LNCAP (cell line): ENCODE results near the gene FXYD2.
A peak's percentile ranks its signal among the peaks of the same experiment; 100 is the strongest.

ENCODE experiments used
- TF ChIP-seq, protein P1 (sequence below): fragments of 450-650 bp; IDR thresholded peaks from 2 replicates; pipeline ENCODE4 v1.5.1; 2017; ENCODE audit warnings: mild to moderate bottlenecking

The FXYD2 gene

DNA sequence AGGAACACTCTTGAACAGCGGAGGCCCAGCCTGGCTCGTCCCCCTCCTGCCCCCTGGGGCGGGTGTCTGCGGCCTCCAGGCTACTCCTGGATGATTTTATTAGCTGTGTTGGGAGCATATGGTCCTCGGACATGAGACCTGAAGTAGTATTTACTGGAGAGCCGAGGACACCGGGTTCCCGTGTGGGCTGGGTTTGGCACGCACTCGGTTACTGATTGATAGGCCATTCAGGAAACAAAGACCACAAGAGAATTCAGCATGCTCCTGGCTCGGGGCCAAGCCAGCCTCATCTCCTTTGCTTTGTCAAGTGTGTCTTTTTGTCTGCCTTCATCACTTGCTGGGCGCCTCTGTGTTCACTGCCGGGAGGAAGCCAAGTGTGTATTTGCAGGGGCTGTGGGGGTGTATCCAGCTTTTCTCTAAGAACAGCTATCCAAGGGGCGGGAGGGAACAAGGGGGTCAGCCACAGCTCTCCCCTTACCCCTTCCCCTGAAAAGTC is 9.7 kb downstream of the FXYD2 start:
- TF ChIP-seq, protein P1, sequence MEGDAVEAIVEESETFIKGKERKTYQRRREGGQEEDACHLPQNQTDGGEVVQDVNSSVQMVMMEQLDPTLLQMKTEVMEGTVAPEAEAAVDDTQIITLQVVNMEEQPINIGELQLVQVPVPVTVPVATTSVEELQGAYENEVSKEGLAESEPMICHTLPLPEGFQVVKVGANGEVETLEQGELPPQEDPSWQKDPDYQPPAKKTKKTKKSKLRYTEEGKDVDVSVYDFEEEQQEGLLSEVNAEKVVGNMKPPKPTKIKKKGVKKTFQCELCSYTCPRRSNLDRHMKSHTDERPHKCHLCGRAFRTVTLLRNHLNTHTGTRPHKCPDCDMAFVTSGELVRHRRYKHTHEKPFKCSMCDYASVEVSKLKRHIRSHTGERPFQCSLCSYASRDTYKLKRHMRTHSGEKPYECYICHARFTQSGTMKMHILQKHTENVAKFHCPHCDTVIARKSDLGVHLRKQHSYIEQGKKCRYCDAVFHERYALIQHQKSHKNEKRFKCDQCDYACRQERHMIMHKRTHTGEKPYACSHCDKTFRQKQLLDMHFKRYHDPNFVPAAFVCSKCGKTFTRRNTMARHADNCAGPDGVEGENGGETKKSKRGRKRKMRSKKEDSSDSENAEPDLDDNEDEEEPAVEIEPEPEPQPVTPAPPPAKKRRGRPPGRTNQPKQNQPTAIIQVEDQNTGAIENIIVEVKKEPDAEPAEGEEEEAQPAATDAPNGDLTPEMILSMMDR, result no peak

DNA sequence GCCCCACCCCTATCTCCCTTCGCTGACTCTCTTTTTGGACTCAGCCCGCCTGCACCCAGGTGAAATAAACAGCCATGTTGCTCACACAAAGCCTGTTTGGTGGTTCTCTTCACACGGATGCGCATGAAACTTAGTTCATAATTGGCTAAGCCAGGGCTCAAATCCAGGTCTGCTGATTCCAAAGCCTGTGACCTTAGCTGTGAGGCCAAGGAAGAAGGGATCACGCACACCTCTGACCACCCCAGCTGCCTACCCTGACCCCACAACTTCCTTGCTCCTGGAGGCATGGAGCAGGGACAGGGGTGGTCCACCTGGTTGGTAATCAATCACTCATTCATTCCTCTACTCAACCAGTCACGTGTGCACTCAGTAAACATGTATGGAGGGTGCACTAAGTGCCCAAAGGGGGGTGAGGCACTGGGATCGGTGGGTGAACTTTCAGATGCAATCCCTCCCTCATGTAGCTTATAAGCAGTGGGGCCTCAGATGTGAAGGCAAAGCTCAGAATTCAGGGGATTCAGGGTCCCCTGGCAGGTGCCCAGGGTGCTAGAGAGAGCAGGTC is 10.3 kb downstream of the FXYD2 start:
- TF ChIP-seq, protein P1, result no peak

DNA sequence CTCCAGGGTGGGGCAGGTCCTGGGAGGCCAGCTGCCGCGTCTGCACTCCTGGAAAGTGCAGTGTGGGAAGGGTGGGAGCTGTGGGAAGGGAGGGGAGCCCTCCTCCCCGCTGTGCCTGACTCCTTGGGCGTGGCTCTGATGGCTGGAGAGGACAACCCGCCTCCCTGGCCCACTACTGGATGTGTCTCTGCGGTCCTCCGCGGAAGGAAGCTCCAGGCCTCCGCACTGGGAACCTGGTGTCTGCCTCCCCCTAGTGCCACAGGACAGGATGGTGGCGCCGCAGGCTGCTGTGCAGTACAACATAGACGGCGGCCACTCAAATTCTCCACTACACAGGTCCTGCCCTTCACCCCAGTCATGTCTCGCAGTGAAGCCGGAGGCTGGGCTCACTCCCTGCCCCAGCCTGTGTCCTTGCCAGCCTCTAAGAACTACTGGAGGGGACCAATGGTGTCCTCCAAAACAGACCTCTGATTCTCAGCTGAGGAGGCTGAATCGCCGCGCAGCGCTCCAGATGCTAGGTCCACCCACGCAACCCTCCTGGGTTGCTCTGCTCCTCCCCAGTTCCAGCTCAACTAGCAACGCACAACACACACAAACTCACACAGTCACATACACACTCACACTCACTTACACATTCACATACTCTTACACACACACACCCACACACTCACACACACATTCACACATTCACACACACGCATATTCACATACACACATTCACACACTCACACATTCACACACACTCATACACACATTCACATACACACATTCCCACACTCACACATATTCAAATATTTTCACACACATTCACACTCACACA is 15.1 kb downstream of the FXYD2 start:
- TF ChIP-seq, protein P1, result peak; percentile 70

DNA sequence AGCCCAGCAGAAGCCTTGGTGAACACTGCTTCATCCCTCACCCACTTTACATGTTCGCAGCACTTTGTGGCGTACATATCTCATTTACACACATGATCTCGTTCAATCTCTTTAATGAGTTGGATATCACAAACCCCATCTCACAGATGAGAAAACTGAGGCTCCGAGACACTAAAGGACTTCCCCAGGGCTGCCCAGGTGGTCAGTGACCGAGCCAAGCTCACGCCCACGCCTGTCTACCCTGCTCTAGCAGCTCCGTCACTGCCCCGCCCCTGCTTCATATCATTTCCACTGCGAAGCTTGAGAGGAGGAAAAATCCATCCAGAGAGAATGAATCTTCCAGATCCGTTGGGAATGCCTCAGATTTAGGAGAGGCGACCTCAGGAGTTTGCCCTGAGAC is 15.8 kb downstream of the FXYD2 start:
- TF ChIP-seq, protein P1, result no peak

DNA sequence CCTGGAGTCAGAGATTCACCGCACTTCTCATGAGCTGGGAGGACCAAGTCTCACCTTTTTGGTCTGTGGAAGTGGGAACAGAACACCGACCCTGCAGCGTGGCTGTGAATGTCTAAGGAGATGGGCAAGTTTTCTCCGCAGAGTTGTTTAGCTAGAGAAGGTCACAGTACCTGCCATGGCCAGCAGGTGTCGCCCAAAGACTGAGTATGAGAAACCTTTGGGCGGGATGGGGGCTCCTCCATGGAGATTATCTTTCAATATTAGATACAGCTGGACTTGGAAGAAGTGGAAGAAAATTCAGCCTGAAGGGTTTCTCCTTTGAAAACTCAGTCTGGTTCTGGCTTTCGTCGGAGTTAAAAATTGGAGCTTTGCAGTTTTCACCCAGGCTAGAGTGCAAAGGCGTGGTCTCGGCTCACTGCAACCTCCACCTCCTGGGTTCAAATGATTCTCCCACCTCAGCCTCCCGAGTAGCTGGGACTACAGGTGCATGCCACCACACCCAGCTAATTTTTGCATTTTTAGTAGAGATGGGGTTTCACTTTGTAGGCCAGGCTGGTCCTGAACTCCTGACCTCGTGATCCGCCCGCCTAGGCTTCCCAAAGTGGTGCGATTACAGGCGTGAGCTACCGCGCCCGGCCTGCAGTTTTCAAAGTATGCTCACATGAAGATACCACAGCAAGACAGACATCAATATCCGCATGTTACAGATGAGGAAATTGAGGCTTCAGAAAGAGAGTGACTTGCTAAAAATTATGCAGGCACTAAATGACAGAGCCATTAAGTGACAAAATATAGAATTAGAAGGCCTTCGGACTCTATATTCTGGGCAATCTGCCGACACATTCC is 16.8 kb downstream of the FXYD2 start:
- TF ChIP-seq, protein P1, result peak; percentile 95

DNA sequence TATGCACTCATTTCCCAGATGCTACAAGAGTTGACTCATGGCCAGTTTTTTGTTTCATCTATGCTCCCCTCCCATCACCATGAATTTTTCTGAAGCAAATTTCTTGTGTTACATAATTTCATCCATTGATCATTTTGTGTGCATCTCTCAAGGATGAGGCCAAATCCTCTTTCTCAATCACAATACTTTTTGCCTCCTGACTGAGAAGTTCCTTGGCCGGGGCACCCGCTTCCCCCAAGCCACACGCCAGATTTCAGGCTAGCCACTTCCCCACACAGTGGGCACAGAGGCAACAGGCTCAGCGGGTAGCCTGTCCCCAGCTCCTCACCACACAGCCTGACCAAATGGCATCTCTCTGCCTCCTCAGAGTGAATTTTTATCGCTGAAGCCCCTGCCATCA is 17.7 kb downstream of the FXYD2 start:
- TF ChIP-seq, protein P1, result no peak

DNA sequence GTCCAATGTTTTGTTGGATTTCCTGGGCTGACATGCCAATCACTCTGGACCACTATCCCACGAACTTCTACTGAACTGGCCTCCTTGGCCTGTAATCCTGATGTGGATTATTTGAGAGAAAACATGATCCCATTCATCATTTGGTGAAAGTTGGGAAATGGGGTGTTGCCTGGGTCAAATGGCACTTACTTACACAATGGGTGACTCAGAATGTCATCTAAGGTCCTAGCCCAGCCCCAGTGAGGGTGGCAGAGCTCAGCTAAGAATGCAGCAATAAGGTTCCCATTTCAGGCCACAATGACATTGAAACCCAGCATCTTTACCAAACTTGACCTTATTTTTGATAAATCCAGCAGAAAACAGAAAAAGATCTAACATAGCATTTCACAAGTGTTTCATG is 19.5 kb downstream of the FXYD2 start:
- TF ChIP-seq, protein P1, result no peak
